T follicular helper cell (primary cell): Measurements from ENCODE around the gene ITPR1.

Experiments used
- DNase-seq: peaks from one replicate; pipeline ENCODE4 v3.0.0-alpha.2; 2020; ENCODE audit warnings: low read depth

Gene ITPR1

DNA sequence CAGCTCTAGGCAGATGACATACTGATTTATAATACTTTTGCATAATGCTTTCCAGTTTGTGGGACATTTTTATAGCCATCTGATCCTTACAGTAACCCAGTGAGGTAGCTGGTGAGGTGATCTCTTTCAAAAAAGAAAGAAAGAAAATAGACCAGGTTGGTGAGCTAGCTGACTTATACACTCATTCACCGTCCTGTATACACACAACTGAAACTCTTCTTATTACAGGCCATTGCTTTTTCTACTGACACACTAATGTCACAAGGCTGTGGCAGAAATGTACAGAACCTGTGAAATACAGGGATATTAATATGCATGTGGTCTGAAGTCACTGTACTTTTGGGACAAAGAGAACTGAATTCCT is 335.9 kb downstream of the ITPR1 start:
- DNase-seq = no peak

DNA sequence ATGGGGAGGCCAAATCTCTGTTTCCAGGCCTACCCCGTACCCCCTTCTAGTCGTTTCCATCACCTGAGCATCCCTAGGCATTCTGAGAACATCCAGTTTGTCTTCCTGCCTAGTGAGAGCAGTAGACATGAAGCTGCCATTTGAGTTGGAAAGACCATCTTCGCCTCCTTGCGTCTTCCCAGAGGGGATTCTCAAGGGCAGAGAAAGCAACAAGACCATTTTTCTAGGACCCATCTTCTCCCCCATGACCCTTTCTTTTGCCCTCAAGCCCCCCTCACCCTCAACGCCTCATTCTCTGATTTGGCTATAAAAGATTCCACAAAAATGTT is 337.4 kb downstream of the ITPR1 start:
- no peak for DNase-seq

DNA sequence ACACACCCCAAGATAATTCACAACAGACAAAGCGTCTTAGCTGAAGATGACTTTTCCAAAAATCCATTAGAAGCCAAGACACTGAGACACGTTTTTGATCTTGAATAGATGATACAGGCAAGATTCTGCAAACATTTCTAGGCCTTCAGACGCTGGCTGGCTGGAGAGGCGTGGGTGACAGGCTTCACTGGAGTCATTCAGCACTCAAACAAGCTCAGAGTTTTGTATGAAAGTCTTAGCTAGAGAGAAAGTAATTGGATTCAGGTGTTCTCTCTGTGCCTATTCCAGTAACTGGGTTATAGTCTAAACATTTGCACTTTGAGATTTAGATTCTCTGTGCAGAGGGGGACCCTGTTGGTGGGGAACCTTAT is 338.4 kb downstream of the ITPR1 start:
- DNase-seq = no peak

GRCh38 chr3:4833471-4833870 is 340.3 kb downstream of the ITPR1 start:
- no peak for DNase-seq

GRCh38 chr3:4834403-4834866 is 341.3 kb downstream of the ITPR1 start:
- DNase-seq = peak; percentile 34

DNA sequence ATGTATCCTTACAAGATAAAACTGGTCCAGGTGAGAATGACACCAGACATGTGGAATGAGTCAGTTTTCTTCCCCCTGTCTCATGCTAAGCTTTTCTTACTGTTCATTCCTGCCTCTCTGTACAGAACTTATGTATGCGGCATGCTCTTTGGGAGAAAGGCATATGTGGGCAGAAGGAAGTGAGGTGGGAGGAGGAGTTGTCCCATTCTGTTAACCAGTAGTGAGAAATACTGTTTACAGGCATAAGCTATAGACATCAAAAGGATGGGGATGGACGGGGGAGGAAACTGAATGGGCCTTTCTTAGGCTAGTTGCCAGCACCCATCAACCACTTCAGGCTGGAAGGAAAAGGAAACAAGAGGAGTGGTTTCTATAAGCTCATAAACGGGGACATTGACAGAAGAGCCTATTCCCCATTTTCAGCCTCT is 342.5 kb downstream of the ITPR1 start:
- DNase-seq = no peak

GRCh38 chr3:4836516-4836915 is 343.4 kb downstream of the ITPR1 start:
- no peak for DNase-seq

- DNase-seq = no peak
Measured at GRCh38 chr3:4837374-4837930, 344.3 kb downstream of the ITPR1 start.

- DNase-seq = no peak
Measured at GRCh38 chr3:4838621-4839022, 345.5 kb downstream of the ITPR1 start.

DNA sequence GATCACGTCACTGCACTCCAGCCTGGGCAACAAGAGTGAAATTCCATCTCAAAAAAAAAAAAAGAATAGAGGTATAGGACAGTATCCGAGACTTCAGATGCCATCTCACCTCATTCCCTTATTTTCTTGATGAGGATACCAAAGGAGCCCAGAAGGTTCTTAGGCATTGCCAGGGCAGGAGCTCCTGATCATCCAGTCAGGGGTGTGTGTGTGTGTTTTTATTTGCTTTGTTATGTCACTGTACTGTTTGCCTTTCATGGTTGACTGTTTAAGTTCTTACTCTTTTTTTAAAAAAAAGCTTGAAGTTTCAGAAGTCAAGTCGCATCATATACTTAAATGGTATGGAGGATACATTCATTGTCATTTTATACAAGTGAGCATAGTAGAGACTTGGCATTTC is 346.1 kb downstream of the ITPR1 start:
- DNase-seq = no peak

- no peak for DNase-seq
Measured at GRCh38 chr3:4841225-4841624, 348.1 kb downstream of the ITPR1 start.

DNA sequence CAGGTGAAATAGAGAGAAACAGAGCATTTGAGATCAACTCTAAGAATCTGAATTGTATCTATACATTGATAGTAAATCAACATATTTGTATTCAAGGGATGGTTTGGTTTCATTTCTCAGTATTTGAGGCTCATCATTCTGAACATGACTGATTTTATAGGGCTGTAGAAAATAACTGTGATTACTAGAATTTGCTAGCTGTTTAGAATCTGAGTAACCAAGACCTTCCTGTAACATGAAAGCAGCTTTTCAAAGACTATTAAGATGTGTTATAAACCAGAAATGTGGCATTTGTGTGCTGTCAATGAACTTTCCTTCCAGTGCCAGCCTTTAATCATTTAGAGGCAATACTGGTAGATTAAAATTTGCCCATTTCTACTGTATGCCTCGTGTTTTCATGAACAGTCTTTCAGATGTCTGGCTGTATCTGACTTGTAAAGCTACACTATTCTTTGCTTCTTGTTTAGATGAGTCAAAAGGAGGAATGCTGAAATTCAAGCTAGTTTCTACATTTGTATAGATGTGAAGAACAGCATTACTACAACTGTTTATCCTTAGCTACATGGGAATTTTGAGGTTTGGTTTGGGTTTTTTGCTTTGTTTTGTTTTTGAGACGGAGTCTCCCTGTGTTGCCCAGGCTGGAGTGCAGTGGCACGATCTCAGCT is 348.8 kb downstream of the ITPR1 start:
- no peak for DNase-seq

GRCh38 chr3:4843619-4844018 is 350.5 kb downstream of the ITPR1 start:
- DNase-seq = no peak

DNA sequence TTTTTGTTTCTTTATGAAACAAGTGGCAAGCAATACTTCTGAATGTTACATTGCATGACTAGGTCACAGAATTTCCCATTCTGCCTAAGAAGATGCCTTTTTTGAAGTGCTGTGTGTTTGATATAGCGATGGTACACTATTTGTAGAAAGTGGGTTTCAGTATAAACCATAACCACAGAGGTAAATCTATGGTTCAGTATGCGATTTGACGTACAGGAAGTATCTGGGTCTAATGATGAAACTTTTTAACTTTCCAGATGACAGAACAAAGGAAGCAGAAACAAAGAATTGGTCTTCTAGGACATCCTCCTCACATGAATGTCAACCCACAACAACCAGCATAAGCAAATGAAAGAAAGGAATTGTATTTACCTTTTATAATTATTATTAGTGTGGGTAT is 352.7 kb downstream of the ITPR1 start:
- DNase-seq = no peak

DNA sequence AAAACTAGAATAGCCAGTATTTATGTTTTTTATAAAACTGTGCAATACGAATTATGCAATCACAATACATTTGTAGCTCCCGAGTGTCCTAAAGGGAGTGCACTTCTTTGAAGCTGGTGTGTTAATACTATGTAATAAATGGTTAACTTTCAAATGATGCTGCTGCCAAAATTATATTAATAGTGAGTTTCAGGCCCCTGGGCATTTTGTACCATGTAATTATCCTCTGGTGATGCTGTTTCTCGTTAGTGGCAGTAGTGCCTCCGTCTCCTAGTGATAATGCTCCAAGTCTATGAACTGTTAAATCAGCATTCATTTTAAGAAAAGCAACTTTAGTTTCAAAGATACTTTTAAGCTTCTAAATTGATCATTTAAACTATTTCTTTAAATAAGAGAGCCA is 353.4 kb downstream of the ITPR1 start:
- no peak for DNase-seq

DNA sequence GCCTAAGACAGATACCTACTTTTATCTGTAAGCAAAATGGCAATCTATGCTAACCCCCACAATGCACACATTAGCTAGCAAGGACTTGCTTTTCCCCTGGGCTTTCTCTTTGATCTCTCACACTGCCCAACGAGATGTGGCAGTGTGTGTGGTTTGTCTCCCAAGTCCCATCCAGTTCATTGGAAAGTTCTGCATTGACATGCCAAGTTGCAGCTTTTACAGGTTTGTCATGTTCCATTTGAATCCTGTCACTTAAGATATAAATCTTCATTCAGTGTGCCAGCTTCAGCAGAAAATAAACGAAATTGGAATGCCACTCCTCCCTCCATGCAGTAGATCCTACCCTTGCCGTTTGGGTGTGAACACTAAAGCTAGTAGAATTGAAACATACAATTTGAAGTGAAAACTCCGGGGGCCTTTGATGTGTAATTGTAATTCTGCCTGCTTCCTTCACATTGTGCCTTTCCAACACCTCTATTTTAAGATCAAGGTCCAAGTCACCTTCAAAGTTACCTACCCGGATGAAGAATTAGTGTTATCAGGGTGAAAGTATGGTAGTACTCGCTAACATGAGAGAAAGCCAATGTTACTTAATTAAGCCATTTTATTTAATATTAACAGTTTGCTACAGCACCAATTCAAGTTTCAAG is 355.2 kb downstream of the ITPR1 start:
- no peak for DNase-seq

GRCh38 chr3:4849136-4849535 is 356.0 kb downstream of the ITPR1 start:
- no peak for DNase-seq

GRCh38 chr3:4849739-4850138 is 356.6 kb downstream of the ITPR1 start:
- DNase-seq = no peak

- DNase-seq = no peak
Measured at GRCh38 chr3:4850211-4850927, 357.2 kb downstream of the ITPR1 start.

GRCh38 chr3:4850928-4851265 is 357.7 kb downstream of the ITPR1 start:
- DNase-seq = no peak

DNA sequence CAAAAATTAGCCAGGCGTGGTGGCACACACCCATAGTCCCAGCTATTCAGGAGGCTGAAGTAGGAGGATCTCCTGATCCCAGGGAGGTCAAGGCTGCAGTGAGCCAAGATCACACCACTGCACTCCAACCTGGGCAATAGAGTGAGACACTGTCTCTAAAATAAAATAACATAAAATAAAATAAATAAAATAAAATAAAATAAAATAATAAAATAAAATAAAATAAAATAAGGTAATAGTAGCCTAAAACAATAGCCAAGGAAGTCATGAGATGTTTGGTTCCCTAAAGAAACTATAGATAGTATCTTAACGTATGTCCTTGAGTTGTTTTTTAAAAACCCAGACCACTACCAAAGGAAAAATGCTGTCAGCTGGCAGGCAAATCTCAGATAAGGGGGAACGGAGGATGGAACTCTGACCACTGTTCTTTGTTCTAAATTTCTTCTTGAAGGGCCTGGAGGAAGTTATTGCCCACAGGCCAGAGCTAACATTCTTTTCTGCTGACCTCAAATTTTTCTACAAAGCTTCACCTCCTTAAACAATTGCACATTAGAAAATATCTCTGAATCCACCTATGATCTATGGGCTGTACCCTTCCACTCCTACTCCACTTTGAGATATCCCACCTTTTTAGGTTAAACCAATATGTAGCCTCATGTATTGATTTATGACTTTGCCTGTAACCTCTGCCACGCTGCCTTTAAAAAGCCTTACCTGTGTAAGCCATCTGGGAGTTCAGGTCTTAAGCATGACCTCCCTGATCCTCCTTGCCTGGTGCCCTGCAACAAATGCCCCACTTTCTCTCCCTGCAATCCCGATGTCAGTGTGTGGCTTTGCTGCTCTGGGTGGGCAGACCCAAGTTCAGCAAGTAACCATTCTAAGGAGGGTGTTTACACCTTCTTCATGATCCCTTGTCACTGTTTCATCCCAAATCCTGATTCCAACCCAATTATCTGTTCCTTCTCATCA is 359.9 kb downstream of the ITPR1 start:
- DNase-seq = no peak

DNA sequence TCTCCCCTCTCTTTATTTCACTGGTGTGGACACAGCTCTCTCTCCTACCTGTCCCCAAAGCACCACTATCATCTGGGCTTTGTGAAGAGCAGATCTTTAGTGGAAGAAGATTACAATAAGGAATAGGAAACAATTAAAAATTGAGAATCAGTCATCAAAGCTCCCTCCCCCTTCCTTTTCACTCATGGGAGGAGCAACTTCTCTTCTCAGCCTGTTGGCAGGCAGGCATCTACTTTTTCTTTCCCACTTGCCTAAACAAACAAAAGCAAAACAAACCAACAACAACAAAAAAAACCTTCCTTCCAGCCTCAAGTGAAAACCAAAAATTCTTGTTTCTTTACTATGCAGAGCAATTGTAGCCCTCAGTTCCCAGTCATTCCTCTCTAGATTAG is 360.6 kb downstream of the ITPR1 start:
- no peak for DNase-seq
